ENCODE measurements around the gene RAD52.

RAD52 gene

GRCh38 chr12:867905-868304 lies 81.6 kb downstream of the RAD52 start:
- Mint-ChIP-seq H3K36me3 (ENCODE audit: insufficient read depth) (peaks cover 70% of the 10 kb centered on the region), H3K27ac (no peak overlapping the region), H3K4me1 (ENCODE audit: low read depth in 2 of 2) (peaks cover 9 to 25% of the 10 kb centered on the region in 2 donors), H3K9me3 (no peaks in the 10 kb centered on the region), H3K27me3 (no peaks in the 10 kb centered on the region), H3K4me3 (no peak overlapping the region)
- no peak for ATAC-seq (replicated peaks)
- DNase-seq, result no peak

GRCh38 chr12:865614-866013 lies 83.9 kb downstream of the RAD52 start:
- Mint-ChIP-seq H3K4me1 (ENCODE audit: low read depth in 2 of 2) (peaks cover 6 to 33% of the 10 kb centered on the region in 2 donors), H3K9me3 (no peaks in the 10 kb centered on the region), H3K36me3 (ENCODE audit: insufficient read depth) (peaks cover 58% of the 10 kb centered on the region), H3K27ac (peak overlapping the region; percentile 23 to 75), H3K27me3 (no peaks in the 10 kb centered on the region), H3K4me3 (no peak overlapping the region)
- no peak for DNase-seq
- no peak for ATAC-seq (replicated peaks)

- no peak for ATAC-seq (replicated peaks)
- Mint-ChIP-seq H3K4me1 (ENCODE audit: low read depth in 2 of 2) (peaks cover 0 to 25% of the 10 kb centered on the region in 2 donors), H3K4me3 (no peak overlapping the region), H3K9me3 (no peaks in the 10 kb centered on the region), H3K27ac (peak overlapping the region; percentile 46 to 52), H3K36me3 (ENCODE audit: insufficient read depth) (peaks cover 70% of the 10 kb centered on the region), H3K27me3 (no peaks in the 10 kb centered on the region)
- no peak for DNase-seq
Observed at GRCh38 chr12:863285-863684, 86.2 kb downstream of the RAD52 start.

- Mint-ChIP-seq H3K4me3 (no peak overlapping the region), H3K9me3 (no peaks in the 10 kb centered on the region), H3K27me3 (no peaks in the 10 kb centered on the region), H3K36me3 (ENCODE audit: insufficient read depth) (peaks cover 73% of the 10 kb centered on the region), H3K27ac (peak overlapping the region; percentile 46 to 52), H3K4me1 (ENCODE audit: low read depth in 2 of 2) (peaks cover 0 to 28% of the 10 kb centered on the region in 2 donors)
- ATAC-seq (replicated peaks) (no peak), DNase-seq (no peak)
Observed at GRCh38 chr12:862303-862911, 87.1 kb downstream of the RAD52 start.
